ENCODE data around the gene MLLT3.

DNA sequence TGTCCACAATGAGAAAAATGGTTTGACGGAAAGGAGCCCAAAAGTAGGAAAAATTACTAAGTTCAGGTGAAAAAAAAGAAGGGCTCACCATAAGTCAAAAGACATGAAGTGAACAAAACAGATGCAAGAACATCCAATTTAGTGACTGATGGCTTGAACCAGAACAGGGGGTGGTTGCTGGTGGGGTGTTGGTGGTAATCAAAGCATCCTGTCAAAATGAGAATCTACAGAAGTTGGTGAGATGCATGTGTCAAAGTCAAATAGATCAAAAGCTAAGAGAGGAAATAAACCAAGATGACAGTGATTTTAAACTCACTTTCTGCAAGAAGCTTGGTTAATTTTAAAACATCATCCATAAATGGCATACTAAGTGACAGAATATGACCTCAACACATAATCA is 117.4 kb downstream of the MLLT3 start:
- TF ChIP-seq, protein P1, sequence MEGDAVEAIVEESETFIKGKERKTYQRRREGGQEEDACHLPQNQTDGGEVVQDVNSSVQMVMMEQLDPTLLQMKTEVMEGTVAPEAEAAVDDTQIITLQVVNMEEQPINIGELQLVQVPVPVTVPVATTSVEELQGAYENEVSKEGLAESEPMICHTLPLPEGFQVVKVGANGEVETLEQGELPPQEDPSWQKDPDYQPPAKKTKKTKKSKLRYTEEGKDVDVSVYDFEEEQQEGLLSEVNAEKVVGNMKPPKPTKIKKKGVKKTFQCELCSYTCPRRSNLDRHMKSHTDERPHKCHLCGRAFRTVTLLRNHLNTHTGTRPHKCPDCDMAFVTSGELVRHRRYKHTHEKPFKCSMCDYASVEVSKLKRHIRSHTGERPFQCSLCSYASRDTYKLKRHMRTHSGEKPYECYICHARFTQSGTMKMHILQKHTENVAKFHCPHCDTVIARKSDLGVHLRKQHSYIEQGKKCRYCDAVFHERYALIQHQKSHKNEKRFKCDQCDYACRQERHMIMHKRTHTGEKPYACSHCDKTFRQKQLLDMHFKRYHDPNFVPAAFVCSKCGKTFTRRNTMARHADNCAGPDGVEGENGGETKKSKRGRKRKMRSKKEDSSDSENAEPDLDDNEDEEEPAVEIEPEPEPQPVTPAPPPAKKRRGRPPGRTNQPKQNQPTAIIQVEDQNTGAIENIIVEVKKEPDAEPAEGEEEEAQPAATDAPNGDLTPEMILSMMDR (conservative IDR thresholded peaks at IDR 0.05 in 1 of 2, IDR thresholded peaks at IDR 0.05 in 1 of 2; ENCODE audit: extremely low read depth in 1 of 2, insufficient read depth in 1 of 2, low read depth in 1 of 2, low read length in 2 of 2), result no peak
- TF ChIP-seq EZH2 (IDR thresholded peaks at IDR 0.05; ENCODE audit: borderline replicate concordance, low read length), result no peak

All from mammary epithelial cell (primary cell).